GM18505 (cell line): Measurements from ENCODE around the gene P2RY8.
A peak's percentile ranks its signal among the peaks of the same experiment; 100 is the strongest.
"Not testable (repeated sequence)": the region's sequence is repeated elsewhere in the genome, so short reads cannot be mapped to it uniquely, and the experiment has no call there.

Experiments used
- ATAC-seq: cut with Tn5 transposase; IDR thresholded peaks from one replicate; pipeline ENCODE4 v1.9.1; 2021; ENCODE audit not compliant: unreplicated experiment
- POLR2A ChIP-seq: IDR thresholded peaks from 4 replicates; pipeline ENCODE4 v1.6.1; 2011; ENCODE audit warnings: borderline replicate concordance; ENCODE audit not compliant: insufficient read depth, insufficient read length; ENCODE audit errors: extremely low read depth

P2RY8 gene

DNA sequence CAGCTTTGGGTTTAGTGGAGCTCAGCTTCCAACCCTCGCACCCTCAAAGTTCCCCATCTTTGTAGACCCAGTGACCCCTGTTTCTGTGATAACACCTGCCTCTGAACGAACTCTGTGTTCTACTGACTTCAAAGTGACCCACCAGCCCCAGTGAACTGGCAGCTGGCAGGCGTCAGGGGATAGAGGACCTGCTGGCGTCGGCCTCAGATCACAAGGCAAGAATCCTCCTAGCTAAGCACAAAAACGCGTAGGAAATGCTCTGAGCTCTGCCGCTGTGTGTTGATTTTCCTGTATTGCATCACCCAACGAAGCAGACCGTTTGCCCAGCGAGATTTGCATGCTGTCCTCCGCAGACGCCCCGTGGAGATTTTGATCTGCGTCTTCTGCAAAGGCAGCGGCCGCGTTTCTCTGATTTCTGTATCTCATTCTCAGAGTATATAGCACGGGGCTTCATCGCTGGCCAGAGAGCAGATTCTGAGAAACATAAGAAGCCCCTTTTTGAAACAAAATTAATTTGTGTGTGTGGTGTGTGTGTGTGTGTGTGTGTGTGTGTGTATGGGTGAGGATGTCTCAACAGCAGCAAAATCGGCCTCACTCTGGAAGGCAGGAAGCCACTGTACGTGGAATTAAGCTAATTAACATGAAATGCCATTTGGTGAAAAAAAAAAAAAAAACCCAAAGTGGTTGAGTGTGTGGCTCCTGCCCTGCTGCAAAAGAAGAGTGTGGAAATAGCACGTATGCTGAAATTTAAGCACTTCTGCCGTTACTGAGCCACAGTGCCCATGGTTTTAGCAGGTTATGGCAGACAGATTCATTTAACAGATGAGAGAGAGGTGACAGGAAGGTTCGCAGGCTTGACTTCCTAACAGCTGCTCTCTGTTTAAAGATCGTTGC is 55.1 kb downstream of the P2RY8 start:
- TF ChIP-seq POLR2A, result peak; percentile 72
- peak; percentile 43 for ATAC-seq

DNA sequence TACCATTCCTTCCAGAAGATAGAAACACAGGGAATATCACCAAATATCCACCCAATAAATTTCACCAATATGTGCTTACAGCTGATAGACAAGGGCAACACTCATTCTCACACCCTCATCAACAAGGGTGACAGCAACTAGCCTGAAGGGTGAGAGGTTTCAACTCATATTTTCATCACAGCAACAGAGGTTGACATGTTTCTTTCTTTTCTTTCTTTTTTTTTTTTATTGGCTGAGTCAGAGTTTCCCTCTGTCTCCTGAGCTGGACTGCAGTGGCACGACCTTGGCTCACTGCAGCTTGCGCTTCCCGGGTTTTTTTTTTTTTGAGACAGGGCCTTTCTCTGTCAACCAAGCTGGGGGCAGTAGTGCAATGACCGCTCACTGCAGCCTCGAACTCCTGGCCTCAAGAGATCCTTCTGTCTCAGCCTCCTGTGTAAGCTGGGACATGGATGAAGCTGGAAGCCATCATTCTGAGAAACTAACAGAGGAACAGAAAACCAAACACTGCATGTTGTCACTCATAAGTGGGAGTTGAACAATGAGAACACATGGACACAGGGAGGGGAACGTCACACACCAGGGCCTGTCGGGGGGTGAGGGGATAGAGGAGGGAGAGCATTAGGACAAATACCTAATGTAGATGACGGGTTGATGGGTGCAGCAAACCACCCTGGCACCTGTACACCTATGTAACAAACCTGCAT is 56.8 kb downstream of the P2RY8 start:
- ATAC-seq, result no peak

DNA sequence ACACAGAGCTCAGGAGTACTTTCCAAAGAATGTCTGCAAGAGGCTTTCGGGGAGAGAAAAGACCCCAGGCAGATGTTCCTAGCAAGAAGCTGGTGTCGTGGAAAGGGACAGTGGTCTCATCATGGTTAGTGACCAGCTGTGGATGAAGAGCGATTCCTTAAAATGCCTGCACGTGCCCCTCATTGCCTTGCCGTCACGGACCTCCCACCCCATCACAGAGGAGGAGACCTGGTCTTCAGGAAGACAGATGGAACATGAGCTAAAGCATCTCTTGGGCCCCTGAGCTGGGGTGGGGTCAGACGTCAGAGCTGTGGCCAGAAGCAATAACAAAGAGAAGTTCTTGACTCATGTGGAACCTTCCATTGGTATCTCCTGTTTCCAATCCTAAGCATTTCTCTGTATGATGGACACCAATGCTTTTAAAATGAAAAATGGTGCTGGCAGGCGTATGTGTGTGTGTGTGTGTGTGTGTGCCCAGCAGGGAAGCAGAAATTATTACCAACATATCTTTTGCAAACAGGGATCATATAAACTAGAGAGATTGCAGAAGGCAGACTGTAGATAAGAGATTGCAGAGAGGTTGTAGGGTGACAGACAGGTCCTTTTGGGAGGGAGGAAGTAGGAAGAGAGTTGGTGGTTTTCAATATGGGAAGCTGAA is 59.1 kb downstream of the P2RY8 start:
- TF ChIP-seq POLR2A, result no peak
- no peak for ATAC-seq

More for the DNA sequence above, 56.8 kb downstream of the P2RY8 start:
- no peak for TF ChIP-seq POLR2A

DNA sequence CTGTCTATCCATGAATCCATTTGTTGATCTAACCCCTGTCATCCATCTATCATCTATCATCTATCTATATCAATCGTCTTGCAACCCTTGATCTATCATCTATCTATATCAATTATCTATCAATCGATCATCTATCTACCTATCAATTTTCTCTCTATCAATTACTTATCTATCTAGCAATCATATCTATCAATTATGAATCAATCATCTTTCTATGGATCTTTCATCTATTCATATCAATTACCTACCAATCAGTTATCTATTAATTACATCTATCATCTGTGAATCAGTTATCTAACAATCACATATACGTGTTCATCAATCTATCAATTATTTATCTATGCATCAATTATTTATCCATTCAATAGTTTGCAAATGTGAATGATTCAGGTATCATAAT is 59.8 kb downstream of the P2RY8 start:
- no peak for ATAC-seq
- TF ChIP-seq POLR2A, result no peak

DNA sequence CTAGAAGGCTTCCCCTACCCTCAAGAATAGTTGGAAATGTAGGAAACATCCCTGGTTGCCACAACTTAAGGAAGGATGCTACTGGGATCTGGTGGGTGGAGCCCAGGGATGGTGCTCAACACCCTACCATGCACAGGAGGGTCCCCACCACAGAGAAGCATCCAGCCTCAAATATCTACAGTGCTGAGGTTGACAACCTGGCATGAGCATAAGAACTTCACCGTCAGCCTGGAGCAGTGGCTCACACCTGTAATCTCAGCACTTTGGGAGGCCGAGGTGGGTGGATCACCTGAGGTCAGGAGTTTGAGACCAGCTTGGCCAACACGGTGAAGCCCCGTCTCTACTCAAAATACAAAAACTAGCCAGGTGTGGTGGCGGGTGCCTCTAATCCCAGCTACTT is 60.3 kb downstream of the P2RY8 start:
- TF ChIP-seq POLR2A, result peak; percentile 23
- no peak for ATAC-seq

DNA sequence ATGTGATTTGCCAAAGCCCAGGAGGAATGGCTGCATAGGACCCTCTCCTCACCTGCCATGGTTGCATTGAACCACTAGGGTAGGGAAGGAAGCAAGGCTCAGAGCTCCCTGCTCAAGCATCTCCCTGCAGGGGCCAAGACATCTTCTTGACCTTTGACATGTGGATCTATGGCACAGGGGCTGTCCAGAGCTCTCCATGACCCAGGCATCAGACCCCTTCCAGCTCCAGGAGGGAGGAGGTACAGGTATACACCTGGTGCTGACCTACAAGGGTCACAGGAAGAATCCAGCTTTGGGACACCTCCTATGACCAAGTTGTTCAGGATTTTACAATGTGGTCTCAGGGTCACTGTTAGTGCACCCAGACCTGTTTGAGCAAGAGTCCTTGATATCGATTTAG is 61.1 kb downstream of the P2RY8 start:
- no peak for ATAC-seq
- no peak for TF ChIP-seq POLR2A

DNA sequence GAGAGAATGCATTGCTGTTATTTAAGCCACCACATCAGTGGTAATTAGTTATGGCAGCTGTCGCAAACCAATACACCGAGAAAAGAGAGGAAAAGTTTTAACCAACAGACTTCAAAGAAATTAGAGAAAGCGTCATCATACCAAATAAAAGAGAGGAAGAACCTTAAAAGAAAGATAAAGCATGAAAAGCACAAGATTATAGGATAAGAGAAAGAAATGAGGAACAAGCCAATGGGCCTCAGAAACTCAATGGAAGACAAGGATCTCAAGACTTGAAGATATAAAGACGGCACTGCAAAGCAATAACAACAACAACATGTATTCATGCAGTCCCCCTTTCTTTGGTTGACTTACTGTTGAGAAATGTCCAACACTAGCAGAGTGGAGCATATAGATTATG is 61.5 kb downstream of the P2RY8 start:
- no peak for ATAC-seq
- TF ChIP-seq POLR2A, result no peak

DNA sequence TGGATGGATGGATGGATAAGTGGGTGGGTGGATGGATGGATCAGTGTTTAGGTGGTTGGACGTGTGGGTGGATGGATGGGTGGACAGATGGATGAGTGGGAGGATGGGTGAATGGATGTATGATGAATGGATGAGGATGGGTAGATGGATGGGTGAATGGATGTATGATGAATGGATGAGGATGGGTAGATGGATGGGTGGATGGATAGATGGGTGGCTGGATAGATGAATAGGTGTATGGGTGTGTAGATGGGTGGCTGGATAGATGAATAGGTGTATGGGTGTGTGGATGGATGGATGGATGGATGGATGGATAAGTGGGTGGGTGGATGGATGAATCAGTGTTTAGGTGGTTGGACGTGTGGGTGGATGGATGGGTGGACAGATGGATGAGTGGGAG is 62.4 kb downstream of the P2RY8 start:
- ATAC-seq, result not testable (repeated sequence)

DNA sequence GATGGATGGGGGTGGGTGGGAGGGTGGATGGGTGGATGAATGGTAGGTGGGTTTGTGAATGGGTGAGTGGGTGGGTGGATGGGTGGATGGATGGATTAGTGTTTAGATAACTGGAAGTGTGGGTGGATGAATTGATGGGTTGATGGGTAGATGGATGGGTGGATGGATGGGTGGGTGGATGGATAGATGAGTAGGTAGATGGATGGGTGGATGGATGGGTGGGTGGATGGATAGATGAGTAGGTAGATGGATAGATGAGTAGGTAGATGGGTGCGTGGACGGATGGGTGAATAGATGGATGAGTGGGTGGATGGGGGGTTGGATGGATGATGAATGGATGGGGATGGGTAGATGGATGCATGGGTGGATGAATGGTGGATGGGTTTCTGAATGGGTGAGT is 64.0 kb downstream of the P2RY8 start:
- ATAC-seq, result no peak
- TF ChIP-seq POLR2A, result no peak

DNA sequence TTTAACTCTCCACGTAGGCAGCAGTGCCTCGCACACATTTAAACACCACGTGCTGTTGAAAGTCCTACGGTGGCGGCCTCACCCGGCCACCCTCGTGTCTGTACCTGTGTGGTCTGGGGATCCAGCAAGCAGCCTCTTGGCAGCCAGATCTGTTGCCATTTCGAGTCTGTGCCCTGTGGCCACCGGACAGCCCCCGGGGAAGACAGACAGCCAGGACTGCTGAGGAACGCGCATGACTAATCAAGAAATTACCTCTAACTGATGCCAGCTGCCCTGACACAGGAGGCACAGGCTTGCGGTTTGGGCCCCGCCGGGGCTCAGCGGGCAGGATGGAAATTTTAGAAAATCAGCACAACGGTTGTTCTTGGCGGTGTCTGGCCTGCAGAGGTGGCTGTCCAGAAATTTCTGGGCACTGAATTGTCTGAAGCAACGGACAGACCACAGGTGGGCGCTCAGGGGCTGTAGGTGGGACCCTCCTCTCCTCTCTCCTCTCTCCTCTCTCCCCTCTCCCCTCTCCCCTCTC is 68.7 kb downstream of the P2RY8 start:
- ATAC-seq, result peak; percentile 55
- TF ChIP-seq POLR2A, result no peak

DNA sequence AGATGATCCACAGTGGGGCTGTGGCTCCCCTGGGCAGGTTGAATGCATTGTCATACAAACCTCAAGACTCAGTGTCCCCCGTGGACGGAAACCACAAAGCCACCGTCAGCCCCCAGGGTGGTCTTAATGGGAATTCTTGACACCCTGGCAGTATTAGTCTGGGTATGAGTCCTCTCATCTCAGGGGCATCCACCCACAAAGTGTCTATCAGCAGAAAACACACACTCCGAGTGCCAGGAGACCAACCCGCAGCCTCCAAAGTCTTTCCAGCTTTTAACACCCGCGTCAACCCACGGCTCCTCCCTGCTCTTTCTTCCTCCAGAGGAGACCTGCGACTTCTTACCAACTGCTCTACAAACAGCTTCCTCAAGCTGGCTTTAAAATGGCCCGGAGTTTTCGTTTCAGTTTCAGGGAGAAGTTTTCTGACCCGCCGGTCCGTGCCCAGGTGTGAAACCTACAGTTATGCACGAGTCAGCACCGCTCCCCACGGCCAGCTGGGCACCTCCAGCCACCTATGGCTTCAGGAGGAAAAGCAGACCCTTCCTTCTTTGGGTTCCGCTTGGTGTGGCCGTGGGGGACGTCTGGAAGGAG is 69.9 kb downstream of the P2RY8 start:
- peak; percentile 46 for ATAC-seq

DNA sequence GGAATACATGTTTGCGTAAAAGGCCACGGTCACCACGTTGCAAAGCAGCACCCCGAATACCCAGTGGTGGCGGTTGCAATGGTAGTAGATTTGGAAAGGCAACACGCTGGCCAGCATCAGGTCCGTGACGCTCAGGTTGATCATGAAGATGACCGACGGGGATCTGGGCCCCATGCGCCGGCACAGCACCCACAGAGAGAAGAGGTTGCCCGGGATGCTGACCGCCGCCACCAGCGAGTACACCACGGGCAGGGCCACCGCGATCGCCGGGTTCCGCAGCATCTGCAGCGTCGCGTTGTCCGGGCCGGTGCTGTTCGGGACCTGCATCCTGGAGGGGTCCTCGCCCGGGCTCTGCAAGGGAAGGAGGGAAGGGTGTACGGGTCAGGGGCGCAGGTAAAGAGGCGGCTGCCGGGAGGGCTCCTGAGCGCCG is 70.7 kb downstream of the P2RY8 start:
- no peak for TF ChIP-seq POLR2A
- no peak for ATAC-seq

More for the DNA sequence above, 69.9 kb downstream of the P2RY8 start:
- no peak for TF ChIP-seq POLR2A
